ENCODE data around the gene ZNF609.

DNA sequence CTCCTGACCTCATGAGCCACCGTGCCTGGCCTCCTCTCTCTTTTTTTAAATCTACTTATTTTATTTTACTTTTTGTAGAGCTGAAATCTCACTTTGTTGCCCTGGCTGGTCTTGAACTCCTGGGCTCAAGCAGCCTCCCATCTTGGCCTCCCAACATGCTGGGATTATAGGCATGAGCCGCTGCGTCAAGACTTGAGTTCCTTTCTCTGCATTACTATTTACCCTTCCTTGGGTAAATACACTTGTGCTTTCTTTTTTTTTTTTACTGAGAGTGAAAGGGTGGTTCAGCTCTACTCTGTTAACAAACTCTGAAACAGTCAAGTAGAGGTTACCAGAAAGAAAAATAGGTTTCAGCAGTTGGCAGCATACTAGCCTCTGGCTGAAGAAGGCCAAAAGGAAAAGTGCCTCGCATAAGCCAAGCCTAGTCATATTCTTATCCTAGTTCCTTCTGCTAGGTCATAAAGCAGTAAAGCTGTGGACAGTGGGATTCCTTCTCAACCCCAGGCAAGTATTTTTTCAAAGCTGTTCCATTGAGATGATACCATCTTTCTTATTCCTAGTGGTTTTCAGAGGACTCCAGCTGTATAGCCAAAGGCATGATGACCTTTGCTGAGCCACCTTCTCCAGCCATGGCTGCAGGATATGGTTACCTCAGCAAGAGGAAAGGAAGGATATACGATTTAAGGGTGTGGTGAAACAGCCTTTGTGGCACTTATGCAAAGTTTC, 179.9 kb downstream of the ZNF609 start:
- TF ChIP-seq, protein P1, sequence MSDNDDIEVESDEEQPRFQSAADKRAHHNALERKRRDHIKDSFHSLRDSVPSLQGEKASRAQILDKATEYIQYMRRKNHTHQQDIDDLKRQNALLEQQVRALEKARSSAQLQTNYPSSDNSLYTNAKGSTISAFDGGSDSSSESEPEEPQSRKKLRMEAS (IDR thresholded peaks at IDR 0.05): no peak
- TF ChIP-seq CHD2 (IDR thresholded peaks at IDR 0.05; ENCODE audit: low read length, partially characterized antibody) (no peak), CBX8 (IDR thresholded peaks at IDR 0.05) (no peak), EP300 (IDR thresholded peaks at IDR 0.05) (no peak), ESRRA (IDR thresholded peaks at IDR 0.05; ENCODE audit: borderline replicate concordance, low read length) (no peak), RCOR1 (IDR thresholded peaks at IDR 0.05; ENCODE audit: low read depth, low read length) (no peak), POLR2A (IDR thresholded peaks at IDR 0.05; ENCODE audit: low read length) (no peak), FOSL2 (IDR thresholded peaks at IDR 0.05) (no peak), FOSL2 (CRISPR knock-in tag; IDR thresholded peaks at IDR 0.05) (no peak), POLR2AphosphoS2 (conservative IDR thresholded peaks at IDR 0.05; ENCODE audit: low read length) (no peak)
- TF ChIP-seq, protein P2, sequence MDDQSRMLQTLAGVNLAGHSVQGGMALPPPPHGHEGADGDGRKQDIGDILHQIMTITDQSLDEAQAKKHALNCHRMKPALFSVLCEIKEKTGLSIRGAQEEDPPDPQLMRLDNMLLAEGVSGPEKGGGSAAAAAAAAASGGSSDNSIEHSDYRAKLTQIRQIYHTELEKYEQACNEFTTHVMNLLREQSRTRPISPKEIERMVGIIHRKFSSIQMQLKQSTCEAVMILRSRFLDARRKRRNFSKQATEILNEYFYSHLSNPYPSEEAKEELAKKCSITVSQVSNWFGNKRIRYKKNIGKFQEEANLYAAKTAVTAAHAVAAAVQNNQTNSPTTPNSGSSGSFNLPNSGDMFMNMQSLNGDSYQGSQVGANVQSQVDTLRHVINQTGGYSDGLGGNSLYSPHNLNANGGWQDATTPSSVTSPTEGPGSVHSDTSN (IDR thresholded peaks at IDR 0.05): no peak
- TF ChIP-seq, protein P3, sequence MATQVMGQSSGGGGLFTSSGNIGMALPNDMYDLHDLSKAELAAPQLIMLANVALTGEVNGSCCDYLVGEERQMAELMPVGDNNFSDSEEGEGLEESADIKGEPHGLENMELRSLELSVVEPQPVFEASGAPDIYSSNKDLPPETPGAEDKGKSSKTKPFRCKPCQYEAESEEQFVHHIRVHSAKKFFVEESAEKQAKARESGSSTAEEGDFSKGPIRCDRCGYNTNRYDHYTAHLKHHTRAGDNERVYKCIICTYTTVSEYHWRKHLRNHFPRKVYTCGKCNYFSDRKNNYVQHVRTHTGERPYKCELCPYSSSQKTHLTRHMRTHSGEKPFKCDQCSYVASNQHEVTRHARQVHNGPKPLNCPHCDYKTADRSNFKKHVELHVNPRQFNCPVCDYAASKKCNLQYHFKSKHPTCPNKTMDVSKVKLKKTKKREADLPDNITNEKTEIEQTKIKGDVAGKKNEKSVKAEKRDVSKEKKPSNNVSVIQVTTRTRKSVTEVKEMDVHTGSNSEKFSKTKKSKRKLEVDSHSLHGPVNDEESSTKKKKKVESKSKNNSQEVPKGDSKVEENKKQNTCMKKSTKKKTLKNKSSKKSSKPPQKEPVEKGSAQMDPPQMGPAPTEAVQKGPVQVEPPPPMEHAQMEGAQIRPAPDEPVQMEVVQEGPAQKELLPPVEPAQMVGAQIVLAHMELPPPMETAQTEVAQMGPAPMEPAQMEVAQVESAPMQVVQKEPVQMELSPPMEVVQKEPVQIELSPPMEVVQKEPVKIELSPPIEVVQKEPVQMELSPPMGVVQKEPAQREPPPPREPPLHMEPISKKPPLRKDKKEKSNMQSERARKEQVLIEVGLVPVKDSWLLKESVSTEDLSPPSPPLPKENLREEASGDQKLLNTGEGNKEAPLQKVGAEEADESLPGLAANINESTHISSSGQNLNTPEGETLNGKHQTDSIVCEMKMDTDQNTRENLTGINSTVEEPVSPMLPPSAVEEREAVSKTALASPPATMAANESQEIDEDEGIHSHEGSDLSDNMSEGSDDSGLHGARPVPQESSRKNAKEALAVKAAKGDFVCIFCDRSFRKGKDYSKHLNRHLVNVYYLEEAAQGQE (IDR thresholded peaks at IDR 0.05): no peak
- TF ChIP-seq, protein P4, sequence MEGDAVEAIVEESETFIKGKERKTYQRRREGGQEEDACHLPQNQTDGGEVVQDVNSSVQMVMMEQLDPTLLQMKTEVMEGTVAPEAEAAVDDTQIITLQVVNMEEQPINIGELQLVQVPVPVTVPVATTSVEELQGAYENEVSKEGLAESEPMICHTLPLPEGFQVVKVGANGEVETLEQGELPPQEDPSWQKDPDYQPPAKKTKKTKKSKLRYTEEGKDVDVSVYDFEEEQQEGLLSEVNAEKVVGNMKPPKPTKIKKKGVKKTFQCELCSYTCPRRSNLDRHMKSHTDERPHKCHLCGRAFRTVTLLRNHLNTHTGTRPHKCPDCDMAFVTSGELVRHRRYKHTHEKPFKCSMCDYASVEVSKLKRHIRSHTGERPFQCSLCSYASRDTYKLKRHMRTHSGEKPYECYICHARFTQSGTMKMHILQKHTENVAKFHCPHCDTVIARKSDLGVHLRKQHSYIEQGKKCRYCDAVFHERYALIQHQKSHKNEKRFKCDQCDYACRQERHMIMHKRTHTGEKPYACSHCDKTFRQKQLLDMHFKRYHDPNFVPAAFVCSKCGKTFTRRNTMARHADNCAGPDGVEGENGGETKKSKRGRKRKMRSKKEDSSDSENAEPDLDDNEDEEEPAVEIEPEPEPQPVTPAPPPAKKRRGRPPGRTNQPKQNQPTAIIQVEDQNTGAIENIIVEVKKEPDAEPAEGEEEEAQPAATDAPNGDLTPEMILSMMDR (IDR thresholded peaks at IDR 0.05): no peak
- TF ChIP-seq, protein P5, sequence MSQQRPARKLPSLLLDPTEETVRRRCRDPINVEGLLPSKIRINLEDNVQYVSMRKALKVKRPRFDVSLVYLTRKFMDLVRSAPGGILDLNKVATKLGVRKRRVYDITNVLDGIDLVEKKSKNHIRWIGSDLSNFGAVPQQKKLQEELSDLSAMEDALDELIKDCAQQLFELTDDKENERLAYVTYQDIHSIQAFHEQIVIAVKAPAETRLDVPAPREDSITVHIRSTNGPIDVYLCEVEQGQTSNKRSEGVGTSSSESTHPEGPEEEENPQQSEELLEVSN (IDR thresholded peaks at IDR 0.05; ENCODE audit: borderline replicate concordance, low read depth): no peak

All from A549 (cell line).